ENCODE results near the gene LPCAT1.
A peak's percentile ranks its signal among the peaks of the same experiment; 100 is the strongest.

Gene LPCAT1

DNA sequence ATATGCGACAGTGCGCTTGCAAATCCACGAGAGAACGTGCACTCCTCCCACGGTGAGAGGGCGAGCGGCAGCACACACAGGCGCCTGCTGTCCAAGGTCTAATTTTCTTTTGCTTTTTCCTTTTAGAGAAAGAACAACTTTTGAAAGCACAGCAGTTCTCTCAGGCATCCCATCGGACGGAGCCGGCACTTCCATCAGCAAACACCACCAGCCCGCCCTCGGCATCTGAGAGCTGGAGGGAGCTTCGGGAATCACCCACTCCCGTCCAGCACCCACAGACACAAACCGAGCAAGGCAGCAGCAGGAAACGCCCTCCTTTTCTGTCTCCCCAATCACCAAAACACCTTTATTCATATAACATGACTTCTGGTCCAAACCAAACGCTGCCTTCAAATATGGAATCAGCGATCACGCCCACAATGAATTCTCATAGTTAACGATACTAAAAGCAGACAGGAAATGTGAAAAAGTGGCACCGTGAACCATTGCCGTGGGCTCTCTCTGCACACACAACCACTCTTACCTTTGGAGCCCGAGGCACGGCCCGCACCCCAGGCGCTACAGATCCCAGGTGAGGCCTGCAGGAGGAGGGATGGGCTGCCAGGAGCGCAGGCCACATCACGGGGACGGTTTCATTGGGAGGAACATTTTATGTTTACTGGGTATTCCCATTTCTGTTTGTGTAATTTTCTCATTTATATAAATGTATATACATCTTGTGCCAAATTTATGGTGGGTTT is 14.2 kb downstream of the LPCAT1 start:
- DNase-seq = peak in 1 of 4 experiments; percentile 2

DNA sequence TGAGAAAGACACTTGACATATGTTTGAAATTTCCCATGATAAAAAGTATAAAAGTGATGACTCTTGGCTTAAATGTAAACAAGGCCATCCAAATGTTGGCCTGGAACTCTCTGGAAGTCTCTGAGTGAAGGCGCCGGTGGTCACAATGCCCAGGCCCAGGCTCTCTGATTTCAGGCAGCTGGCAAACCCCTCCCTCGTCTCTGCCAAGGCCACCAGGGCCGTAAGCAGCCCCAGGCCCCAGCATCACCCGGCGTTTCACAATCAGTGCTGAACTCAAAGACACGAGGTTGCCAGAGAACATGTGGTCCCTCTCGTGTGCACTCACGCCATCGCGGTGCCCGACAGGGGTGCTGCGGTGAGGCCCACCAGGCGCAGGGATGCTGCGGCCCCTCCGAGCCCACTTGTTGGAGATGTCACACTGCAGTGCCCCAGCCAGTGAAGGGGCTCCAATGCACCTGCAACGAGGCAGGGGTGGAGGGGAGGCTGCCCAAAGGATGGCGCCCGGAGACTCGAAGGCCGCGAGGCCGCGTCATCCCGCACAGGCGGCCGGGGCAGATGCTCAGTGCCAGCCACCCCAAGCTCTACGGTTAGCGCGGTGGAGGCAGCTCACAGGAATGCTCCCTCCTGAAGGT is 15.0 kb downstream of the LPCAT1 start:
- DNase-seq = peak in 1 of 4 experiments; percentile 1

DNA sequence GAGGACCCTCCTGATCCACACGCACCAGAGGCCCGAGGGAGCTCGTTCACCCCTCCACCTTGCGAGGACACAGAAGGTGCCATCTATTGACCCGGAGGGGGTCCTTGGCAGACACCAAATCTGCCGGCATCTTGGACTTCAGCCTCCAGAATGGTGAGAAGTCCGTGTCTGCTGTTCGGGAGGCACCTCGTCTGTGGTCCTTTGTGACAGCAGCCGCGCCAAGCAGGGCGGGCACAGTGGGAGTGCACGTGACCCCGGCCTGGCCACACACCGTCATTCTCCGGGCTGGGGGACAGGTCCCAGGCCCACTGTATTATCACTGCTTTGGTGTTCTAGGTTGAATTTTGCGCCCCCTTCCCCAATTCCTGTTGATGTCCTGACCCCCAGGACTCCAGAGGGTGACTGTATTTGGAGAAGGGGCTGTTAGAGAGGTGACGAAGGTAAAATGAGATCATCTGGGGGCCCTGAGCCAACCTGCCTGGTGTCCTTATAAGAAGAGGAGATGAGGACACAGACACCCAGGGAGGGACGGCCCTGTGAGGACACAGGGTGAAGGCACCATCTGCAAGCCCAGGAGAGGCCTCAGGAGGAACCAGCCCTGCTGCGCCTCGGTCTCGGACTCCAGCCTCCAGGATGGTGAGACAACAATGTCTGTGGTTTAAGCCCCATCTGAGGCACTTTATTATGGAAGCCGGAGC is 15.7 kb downstream of the LPCAT1 start:
- peak in 1 of 4 experiments; percentile 12 for DNase-seq

DNA sequence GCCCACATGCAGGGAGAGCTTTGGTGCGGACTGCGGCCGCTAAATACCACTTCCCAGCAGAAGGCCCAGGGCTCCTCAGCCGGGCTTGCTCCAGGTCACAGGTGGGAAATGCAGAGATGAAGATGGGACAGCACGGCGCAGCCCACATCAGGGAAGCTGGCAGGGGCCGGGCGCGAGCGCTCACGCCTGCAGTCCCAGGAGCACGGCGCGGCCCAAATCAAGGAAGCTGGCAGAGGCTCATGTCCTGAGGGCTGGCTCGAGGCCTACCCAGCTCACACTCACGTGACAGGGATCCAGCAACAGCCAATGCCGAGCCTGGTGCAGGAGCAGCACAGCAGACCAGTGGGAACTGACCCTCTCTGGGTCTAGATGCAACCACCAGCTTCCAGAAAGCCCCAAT is 16.3 kb downstream of the LPCAT1 start:
- peak in 1 of 4 experiments; percentile 41 for DNase-seq

DNA sequence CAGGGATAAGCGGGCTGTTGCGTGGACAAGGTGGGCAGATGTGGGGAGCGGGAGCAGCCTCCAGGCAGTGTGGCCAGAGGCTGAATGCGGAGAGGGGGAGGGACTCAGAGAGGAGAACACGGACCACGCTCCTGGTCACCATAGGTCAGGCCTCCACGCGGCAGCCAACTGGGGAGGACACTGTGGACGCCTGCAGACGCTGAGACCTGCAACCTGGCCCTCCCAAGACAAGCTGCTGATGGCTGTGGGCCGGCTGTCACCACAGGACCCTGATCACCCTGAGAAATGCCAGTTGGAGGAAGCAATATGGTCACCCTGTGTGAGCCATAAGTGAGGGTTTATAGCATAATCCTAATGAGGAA is 16.8 kb downstream of the LPCAT1 start:
- peak in 3 of 4 experiments; percentile 34 to 48 (median 41) for DNase-seq

DNA sequence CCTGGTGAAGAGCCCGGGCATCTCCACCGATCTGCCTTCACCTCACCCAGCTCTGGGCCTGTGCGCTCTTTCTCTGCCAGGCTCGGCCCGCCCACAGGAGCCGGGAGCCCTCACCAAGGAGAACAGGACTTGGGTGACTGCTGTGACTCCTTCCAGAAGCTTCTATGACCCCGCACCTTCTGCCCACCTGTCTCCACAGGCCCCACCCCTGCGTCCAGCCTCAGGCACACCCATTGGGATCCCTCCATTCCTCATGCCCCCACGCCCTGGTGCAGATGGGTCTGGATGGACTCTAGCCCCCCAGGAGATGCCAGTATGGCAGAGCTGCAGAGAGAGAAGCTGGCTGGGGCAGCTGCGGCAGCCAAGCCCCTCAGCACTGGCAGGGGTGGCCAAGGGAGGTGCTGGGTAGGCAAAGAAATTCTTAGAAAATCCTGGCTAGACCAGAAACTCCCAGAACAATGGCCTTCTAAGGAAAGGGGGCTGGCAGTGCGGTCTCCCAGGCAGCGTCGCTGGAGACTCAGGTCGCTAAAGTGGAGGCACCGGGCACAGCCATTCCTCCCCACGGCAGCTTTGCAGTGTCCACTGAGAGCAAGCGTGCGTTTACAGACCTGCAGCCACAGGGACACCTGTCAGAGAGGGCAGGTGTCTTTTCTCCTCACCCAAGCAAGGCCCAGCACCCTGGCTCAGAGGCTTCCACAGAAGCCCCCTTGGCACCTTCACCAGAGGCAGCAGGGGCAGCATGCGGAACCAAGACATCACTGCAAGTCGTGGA is 17.3 kb downstream of the LPCAT1 start:
- DNase-seq = no peak

DNA sequence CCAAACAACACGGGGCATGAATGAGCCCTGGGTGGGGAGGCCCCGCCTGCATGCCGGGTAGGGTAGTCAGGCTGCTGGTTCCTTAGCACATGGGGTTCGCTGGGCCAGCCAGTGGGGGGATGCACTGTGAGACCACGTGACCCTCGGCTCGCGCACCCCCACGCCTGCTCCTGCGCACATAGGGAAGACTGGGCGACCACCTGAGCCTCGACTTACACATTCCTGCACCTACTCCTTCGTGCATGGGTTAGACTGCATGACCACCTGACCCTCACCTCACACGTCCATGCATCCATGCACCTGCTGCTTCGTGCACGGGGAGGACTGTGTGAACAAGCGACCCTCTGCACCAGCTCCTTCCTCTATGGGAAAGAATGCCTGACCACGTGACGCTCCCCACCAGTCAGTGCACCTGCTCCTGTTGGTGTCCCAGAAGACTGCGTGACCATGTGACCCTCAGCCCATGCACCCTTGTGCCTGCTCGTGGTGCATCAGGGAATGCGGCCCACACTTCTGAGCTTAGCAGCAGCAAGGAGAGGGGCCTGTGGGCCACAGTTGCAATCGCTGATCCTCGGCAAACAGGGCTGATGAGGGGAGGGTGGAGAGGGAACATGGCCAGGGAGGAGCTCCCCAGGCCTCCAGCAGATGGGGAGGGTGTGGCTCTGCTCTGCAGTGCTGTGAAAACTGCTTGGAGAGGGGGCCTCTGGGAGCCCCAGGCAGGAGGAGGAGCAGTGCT is 18.1 kb downstream of the LPCAT1 start:
- DNase-seq = peak in 1 of 4 experiments; percentile 14

DNA sequence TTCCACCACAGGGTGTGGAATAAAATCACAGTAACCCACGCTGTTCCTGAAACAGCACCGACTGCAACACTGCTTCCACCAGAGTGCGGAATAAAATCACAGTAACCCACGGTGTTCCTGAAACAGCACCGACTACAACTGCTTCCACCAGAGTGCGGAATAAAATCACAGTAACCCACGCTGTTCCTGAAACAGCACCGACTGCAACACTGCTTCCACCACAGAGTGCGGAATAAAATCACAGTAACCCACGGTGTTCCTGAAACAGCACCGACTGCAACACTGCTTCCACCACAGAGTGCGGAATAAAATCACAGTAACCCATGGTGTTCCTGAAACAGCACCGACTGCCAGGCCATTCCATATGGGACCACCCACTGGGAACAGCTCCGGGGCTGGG is 18.7 kb downstream of the LPCAT1 start:
- peak in 2 of 4 experiments; percentile 19 to 36 for DNase-seq

DNA sequence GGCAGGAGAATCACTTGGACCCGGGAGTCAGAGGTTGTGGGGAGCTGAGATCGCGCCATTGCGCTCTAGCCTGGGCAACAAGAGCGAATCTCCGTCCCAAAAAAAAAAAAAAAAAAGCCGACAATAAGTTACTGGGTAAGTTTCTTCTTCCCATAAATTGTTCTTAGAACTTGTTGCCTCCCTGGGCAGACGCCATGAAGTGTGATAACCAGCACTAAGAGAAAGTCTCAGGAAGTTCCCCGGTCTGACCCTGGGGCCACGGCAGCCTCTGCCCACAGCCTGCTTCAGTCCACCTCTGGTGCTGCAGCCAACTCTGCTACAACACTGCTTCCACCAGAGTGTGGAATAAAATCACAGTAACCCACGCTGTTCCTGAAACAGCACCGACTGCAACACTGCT is 19.1 kb downstream of the LPCAT1 start:
- DNase-seq = peak; percentile 45 to 59 (median 51)

DNA sequence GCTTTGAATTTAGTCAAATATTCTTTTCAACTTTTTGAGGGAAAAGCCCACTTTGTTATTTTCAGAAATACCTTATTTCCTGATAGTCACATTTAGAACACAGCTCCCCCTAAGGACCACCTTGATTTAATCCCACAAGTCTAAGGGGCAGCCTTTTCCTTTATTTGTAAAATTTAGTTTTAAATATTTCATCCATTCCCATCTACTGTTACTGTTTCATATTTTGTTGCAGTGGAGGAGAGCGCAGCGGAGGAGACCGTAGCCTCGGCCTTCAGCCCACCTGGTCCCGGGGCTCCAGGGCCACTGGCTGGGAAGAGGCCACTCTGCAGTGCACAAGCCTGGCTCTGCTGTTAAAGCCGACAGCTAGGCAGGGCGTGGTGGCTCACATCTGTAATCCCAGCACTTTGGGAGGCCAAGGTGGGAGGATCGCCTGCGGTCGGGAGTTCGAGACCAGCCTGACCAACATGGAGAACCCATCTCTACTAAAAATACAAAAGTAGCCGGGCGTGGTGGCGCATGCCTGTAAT is 19.6 kb downstream of the LPCAT1 start:
- DNase-seq = no peak

DNA sequence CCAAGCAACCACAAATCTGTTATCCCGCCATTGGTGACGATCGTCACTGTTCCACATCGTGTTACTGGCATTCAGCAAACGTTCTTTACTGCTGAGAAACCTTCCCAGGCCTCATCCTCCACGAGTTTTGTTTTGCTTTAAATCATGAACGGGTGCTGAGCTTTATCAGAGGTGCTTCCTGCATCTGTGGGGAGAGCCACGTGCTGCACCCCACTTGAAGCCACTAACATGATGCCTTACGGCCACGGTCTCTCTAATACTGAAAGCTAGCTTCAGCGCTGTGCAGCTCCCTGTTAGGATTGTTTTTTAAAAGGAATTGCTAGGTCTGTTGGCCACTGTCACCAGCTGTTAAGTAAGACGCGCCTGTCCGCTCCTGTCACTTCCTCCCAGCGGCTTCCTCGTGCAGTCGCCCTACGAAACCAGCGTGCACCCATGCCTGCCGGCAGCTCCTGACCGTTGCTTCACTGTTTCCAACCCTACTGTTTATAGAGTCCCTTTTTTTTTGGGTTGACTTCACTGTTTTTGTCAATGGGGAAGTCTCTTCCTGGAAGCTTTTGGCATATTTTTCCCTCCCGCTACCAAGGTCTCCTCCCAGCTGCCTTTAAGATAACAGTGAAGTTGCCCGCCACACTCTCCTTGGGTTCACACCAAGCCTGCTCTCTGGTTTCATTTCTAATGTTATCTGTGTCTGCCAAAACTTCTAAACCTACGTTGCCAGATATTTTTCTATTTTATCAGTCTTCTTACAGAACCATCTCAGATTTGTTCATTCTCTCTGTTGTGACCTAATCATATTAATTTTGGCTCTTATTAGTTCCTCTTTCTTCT is 20.3 kb downstream of the LPCAT1 start:
- peak; percentile 94 to 98 (median 96) for DNase-seq

DNA sequence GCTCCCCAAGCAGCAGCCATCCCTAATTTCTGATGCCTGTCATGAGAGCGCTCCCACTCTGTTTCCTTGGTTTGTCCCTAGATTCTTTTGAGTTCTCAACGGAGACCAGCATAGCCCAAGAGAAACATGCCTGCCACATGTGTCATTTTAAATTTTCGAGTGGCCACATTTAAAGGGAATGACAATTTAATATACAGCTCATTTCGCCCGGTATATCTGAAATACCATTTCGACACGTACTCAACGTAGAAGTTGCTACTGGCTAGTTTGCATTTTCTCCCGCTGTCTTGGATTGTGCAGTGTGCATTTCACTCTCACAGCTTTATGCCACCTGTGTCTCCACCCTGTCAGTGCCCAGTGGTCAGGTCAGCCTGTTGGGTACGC is 21.0 kb downstream of the LPCAT1 start:
- DNase-seq = peak in 1 of 4 experiments; percentile 10

DNA sequence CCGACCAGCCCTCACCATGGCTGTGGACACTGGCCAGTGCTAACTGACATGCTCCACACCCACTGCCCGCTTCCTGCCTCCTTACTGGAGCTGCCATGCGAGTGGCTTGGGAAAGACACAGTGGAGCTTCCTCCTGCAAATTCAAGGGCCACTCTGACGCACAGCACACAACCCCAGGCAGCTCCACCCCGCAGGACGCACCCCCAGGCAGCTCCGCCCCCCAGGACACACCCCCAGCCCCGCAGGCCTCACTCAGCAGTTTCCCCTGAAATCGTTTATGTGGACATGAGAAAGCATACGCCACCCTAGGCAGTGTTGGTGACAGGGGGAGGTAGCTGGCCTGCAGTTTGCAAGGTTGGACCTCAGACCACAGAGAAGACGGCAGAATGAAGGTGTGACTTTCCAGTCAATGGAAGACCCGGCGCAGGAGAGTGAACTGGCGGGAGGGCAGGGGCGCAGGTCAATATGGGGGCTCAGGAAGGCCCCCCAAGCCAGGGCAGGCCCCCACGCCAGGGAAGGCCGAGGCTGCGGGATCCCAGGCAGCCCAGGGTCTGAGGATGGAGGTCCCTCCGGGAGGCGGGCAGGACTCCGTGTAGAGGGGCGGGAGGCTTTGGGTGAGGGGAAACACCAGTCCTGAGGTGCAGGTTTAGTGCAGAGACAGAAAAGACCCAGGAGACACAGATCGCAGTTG is 21.6 kb downstream of the LPCAT1 start:
- DNase-seq = peak; percentile 94 to 97 (median 95)

DNA sequence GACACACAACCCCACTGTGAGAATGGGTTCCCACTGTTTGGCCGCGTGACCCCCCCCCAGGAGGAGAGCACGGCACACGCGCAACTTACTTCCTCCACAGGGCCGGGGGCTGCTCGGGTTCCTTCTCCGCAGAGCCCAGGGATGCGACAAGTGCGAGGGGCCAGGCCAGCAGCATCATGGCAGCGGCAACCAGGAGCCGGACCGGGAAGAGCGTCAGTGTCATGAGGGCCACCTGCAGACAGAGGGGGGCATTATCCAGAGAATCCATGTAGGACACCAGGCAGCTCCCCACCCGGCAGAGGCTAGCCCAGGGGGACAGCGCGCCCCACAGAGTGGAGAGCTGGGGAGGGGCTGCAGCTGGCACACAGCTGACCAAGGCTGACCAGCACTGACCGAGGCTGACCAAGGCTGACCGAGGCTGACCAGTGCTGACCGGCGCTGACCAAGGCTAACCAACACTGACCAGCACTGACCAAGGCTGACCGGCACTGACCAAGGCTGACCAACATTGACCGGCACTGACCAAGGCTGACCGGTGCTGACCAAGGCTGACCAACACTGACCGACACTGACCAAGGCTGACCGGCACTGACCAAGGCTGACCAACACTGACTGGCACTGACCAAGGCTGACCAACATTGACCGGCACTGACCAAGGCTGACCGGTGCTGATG is 22.3 kb downstream of the LPCAT1 start:
- DNase-seq = no peak

DNA sequence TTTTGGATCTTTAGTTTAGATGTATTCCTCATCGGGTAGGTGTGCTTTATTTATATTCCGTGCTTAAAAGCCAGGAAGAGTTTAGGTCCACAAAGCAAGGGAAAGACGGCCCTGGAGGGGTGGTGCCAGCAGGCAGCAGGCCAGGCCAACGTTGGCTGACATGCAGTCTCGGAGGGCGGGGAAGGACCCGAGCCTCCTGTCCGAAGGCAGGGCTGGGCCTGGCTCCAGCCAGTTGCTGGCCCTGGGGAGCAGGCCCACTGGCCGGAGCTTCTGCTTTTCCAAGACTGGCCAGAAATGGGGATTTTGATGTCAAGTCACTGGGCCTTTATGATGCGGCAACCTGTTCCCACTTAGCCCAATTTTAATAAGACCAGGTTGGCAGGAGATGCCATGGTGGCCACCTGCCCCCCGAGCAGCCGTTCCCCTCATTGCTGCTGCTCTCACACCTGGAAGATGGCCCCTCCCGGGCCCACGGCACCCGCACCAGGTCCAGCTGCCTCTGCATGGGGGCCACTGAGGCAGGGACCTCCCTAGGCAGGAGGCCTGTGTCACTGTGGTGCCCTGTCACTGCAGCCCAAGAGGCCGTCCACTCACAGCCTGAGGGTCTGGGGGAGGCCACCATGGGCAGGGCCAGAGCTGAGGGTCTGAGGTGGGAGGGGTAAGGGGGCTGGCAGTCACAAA is 23.2 kb downstream of the LPCAT1 start:
- peak in 1 of 4 experiments; percentile 15 for DNase-seq

DNA sequence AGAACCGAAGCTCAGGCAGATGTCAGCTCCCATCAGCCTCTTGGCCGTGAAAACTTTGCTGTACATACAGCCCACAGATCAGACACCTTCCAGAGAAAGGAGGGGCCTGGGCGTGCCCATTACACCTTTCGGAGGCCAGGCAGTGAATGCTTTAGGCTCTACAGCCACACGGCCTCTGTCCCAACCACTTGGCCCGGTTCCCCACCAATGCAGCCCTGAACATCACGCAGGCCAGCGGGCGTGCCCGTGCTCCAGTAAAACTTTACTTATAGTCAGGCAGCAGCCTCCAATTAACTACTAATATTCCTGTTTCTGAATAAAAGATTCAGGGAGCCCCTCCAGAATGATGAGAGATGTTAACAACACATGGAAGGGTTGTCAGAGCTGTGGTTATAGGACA is 23.9 kb downstream of the LPCAT1 start:
- no peak for DNase-seq

DNA sequence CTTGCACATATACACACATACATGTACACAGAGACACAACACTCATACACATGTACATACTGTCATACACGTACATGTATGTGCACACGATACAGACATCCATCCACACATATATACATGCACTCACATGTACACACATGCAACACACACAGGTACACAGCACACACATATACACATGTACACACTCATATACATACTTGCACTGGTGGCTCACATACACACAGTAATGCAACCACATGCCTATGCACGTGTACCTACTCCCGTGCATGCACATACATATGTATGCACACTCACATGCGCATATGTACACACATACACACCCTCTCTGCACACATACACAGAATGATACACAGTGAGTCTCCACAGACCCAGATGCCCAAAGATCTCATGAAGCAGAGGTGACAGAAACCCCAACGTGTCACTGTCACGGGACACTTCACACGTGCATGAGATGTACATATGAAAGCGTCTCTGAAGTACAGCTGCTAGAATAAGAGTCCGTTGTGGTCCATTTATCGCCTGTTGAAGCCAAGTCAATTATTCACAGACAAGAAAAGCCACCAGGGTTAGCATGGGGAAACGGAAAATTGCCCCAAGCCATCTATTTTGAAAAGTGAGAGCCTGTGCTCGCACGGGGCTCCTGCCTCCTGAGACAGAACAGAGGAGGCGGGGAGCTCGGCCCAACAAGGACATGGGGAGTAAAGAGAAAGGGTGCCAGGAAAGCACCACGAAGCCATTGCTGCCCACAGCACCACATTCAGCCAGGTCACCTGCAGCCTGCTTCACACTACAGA is 24.9 kb downstream of the LPCAT1 start:
- no peak for DNase-seq
